Heart right ventricle (tissue), 16 donors: Measurements from ENCODE around the gene PCMT1. TPM values are rescaled to one million over a fixed set of nuclear protein-coding genes. Genes with fewer than 3 reads are reported as not detected.

Experiments used
- ATAC-seq, 8 donors: fragments of 200-7000 bp; cut with Tn5 transposase; one replicate each; pipeline ENCODE4 v1.9.1; 2020; ENCODE audit warnings: mild to moderate bottlenecking in 8 of 8, moderate library complexity in 8 of 8, moderate number of reproducible peaks in 1 of 8
- DNase-seq, 2 donors: peaks; one replicate each; pipeline ENCODE4 v3.0.0-alpha.2; 2020
- H3K27ac ChIP-seq, 10 donors: fragments of 200-600 bp; sonication (generic) in 2 of 10; one replicate each; pipeline versions ENCODE4 v1.5.0 to v1.8.0; 2020 to 2022; ENCODE audit warnings: mild to moderate bottlenecking in 3 of 10
- H3K27me3 ChIP-seq, 7 donors: fragments of 200-600 bp; one replicate each; pipeline ENCODE4 v1.8.0; 2021 to 2022; ENCODE audit warnings: mild to moderate bottlenecking in 2 of 7
- H3K36me3 ChIP-seq, 9 donors: fragments of 200-600 bp; sonication (generic) in 1 of 9; one replicate each; pipeline versions ENCODE4 v1.5.0 to v1.8.0; 2020 to 2022; ENCODE audit warnings: mild to moderate bottlenecking in 2 of 9
- H3K4me1 ChIP-seq, 9 donors: fragments of 200-600 bp; sonication (generic) in 1 of 9; one replicate each; pipeline versions ENCODE4 v1.5.0 to v1.8.0; 2020 to 2022; ENCODE audit warnings: mild to moderate bottlenecking in 4 of 9
- H3K4me3 ChIP-seq, 10 donors: fragments of 200-600 bp; sonication (generic) in 2 of 10; one replicate each; pipeline versions ENCODE4 v1.5.0 to v1.8.0; 2020 to 2022; ENCODE audit warnings: mild to moderate bottlenecking in 7 of 10, moderate library complexity in 2 of 10
- H3K9me3 ChIP-seq, 11 donors: fragments of 200-600 bp in 10 of 11; sonication (generic) in 2 of 11; one replicate each; pipeline versions ENCODE4 v1.5.0 to v1.8.0; 2013 to 2022; ENCODE audit warnings: mild to moderate bottlenecking in 2 of 11, control low read depth in 1 of 11, moderate library complexity in 1 of 11
- WGBS, 2 donors: extraction: QIAGEN DNeasy Blood & Tissue Kit; methylation state at CpG; one replicate each; pipeline ENCODE4 v1.1.7; 2013; ENCODE audit warnings: inconsistent platforms in 1 of 2; 5-methylcytosine and 5-hydroxymethylcytosine counted together
- intact Hi-C, 10 donors: fragments of 100-400 bp; cut with DNase I; formaldehyde crosslinking; loops; one replicate each; pipeline versions ENCODE4 v1.11.1 to v1.14.2; 2022
- polyA plus RNA-seq, 2 donors: library from polyadenylated mRNA; stranded (reverse); fragments of 200-250 nt; gene quantifications; one replicate each; pipeline ENCODE4 v1.2.3, GENCODE V29; 2013
- total RNA-seq, 10 donors: library from RNA; stranded (reverse); fragmentation: NEBNext Ultra II Directional in 3 of 10; extraction: Animal tissue kit (Norgen Biotek cat#: 25700) in 3 of 10; gene quantifications; one replicate each; pipeline versions ENCODE4 v1.2.1 to v1.2.4, GENCODE V29; 2021 to 2023
- TF ChIP-seq, protein P1 (sequence below), 9 donors: fragments of 200-600 bp; sonication (generic) in 2 of 9; IDR thresholded peaks; one replicate each; pipeline versions ENCODE4 v1.5.0 to v1.8.0; 2021 to 2022; ENCODE audit warnings: antibody characterized with exemption in 9 of 9, mild to moderate bottlenecking in 5 of 9, moderate library complexity in 1 of 9
- donor health status: Arrhythmogenic right ventricular cardiomyopathy.
- donor health status: ischemic (EF 13 %, LVEDD 7.1; RV severe dilation, severe dysfunction).
- donor health status: healthy with polysubstance abuse.
- donor health status: DM: no; HTN: yes; CAD: no.
- donor health status: DM: no; HTN: no; CAD: no.
- donor health status: ischemic (EF 25% LVEDD 6.9; RV normal size, moderate dysfunction).
- donor health status: ischemic (EF 25% LVEDD 5.7; RV mildly dilated, moderate dysfunction).
- donor health status: healthy.
- donor health status: DM: yes; HTN: yes; CAD: no.
- donor health status: Ischemic cardiomyopathy.
- donor health status: ischemic (EF 35%, LVEDD 5.7; RV mildly dilated, moderate dysfunction).
- donor health status: nonischemic (EF 11% LVEDD 7.7; RV severe dilation, severe dysfunction).
- donor health status: DM: yes; HTN: yes; CAD: no.
- donor health status: PGD.
- donor health status: ischemic (EF 29% LVEDD 5.4; RV normal size, mild dysfunction).
- donor health status: nonischemic (EF 23%, LVEDD 6.1; RV moderate dilation, normal function).

Gene PCMT1
- total and polyA plus RNA-seq, 12 donors, result 33.3 to 178 (median 151) TPM

- Histone ChIP-seq H3K4me1 (peaks cover 0 to 15% (median 3%) of the 10 kb centered on the region in 9 donors), H3K4me3 (no peak overlapping the region), H3K36me3 (peaks cover 0 to 49% (median 4%) of the 10 kb centered on the region in 9 donors), H3K27me3 (no peaks in the 10 kb centered on the region), H3K9me3 (no peaks in the 10 kb centered on the region), H3K27ac (no peak overlapping the region)
- intact Hi-C loops, result loop anchor here in 1 of 10 donors (10.0 kb wide), 1 partner anchor 200 kb away; the partner anchor contains the start of gene RAET1L
- WGBS, 2 donors, result 60 to 74% methylated on average over 4 of the region's 4 CpGs
- ATAC-seq (no peak), DNase-seq (no peak)
- TF ChIP-seq, protein P1, sequence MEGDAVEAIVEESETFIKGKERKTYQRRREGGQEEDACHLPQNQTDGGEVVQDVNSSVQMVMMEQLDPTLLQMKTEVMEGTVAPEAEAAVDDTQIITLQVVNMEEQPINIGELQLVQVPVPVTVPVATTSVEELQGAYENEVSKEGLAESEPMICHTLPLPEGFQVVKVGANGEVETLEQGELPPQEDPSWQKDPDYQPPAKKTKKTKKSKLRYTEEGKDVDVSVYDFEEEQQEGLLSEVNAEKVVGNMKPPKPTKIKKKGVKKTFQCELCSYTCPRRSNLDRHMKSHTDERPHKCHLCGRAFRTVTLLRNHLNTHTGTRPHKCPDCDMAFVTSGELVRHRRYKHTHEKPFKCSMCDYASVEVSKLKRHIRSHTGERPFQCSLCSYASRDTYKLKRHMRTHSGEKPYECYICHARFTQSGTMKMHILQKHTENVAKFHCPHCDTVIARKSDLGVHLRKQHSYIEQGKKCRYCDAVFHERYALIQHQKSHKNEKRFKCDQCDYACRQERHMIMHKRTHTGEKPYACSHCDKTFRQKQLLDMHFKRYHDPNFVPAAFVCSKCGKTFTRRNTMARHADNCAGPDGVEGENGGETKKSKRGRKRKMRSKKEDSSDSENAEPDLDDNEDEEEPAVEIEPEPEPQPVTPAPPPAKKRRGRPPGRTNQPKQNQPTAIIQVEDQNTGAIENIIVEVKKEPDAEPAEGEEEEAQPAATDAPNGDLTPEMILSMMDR (IDR thresholded peaks at IDR 0.05), result no peak
Measured at GRCh38 chr6:149825292-149825691, 75.8 kb downstream of the PCMT1 start.

DNA sequence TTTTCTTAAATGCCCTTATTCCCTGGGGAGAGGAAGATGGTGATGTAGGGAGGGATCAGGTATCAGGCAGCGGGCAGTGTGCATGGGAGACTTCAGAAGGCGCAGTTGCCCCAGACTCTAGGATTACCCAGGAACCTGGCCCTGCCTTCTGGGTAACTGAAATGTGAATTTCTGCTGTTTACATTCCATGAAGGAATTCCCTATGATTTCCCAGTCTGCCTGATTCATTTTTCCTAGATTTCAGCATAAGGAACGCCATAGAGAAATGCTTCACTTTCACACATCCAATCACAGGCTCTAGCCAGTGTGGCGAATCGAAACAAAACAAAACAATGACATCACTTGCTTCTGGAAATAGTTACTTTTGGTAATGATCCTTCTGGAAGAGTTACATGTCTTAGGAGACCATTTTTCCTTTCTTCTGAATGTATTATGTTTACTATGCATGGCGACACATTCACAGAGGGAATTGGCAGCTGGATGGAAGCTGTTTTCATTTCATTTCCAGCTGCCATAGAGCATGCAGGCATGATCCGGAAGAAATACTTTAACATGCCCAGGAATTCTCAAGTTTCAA lies 81.3 kb downstream of the PCMT1 start:
- intact Hi-C loops, result loop anchor here in 7 of 10 donors (5.0 to 10.0 kb wide), 5 partner anchors 36 to 186 kb away; partner anchors contain the start of gene RAET1G (in 1 of the 7)
- TF ChIP-seq, protein P1 (IDR thresholded peaks at IDR 0.05), result no peak
- 81 to 83% methylated on average over 7 of the region's 7 CpGs for WGBS, 2 donors
- Histone ChIP-seq H3K36me3 (peaks cover 0 to 25% (median 6%) of the 10 kb centered on the region in 9 donors), H3K4me1 (no peaks in the 10 kb centered on the region), H3K9me3 (peaks cover 0 to 4% (median 0%) of the 10 kb centered on the region in 11 donors), H3K27me3 (no peaks in the 10 kb centered on the region), H3K27ac (no peak overlapping the region), H3K4me3 (no peak overlapping the region)
- DNase-seq, result no peak
- peak in 1 of 8 donors; percentile 61 for ATAC-seq

- Histone ChIP-seq H3K36me3 (peaks cover 0 to 25% (median under 1%) of the 10 kb centered on the region in 9 donors), H3K27me3 (no peaks in the 10 kb centered on the region), H3K4me1 (no peaks in the 10 kb centered on the region), H3K9me3 (peaks cover 0 to 4% (median 0%) of the 10 kb centered on the region in 11 donors), H3K27ac (no peak overlapping the region), H3K4me3 (no peak overlapping the region)
- DNase-seq, result no peak
- intact Hi-C loops, result loop anchor here in 7 of 10 donors (5.0 to 10.0 kb wide), 5 partner anchors 36 to 186 kb away; partner anchors contain the start of gene RAET1G (in 1 of the 7)
- peak in 1 of 8 donors; percentile 38 for ATAC-seq
- 85 to 89% methylated on average over 6 of the region's 6 CpGs for WGBS, 2 donors
- TF ChIP-seq, protein P1 (IDR thresholded peaks at IDR 0.05), result no peak
Measured at GRCh38 chr6:149831308-149831820, 81.8 kb downstream of the PCMT1 start.

DNA sequence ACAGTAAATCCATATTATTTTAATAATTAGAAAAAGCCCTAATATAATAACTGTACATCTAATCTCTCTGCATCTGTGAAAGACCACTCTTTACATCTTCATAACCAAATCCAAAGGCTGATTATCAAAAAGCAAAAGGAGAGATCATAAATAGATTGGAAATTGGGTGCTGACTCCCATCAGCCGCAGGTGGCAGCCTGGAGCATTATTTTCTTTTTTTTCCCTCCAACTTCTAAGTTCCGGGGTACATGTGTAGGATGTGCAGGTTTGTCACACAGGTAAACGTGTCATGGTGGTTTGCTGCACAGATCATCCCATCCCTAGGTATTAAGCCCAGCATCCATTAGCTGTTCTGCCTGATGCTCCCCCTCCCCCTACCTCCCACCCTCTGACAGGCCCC lies 84.1 kb downstream of the PCMT1 start:
- DNase-seq (no peak), ATAC-seq (no peak)
- intact Hi-C loops, result loop anchor here (1.0 to 10.0 kb wide), 10 partner anchors 31 to 184 kb away; partner anchors contain the start of genes LRP11 (in 1 of the 10) and RAET1G (in 1 of the 10)
- TF ChIP-seq, protein P1 (IDR thresholded peaks at IDR 0.05), result no peak
- Histone ChIP-seq H3K27ac (no peak overlapping the region), H3K9me3 (peaks cover 0 to 4% (median 0%) of the 10 kb centered on the region in 11 donors), H3K4me3 (no peak overlapping the region), H3K36me3 (peaks cover 0 to 33% (median 0%) of the 10 kb centered on the region in 9 donors), H3K27me3 (no peaks in the 10 kb centered on the region), H3K4me1 (no peaks in the 10 kb centered on the region)
- WGBS, 2 donors, result 94 to 100% methylated on average over 3 of the region's 3 CpGs
